ENCODE results near the gene TMEM151B. TPM values are rescaled to one million over a fixed set of nuclear protein-coding genes. Genes with fewer than 3 reads are reported as not detected.
"Not testable (repeated sequence)": the region's sequence is repeated elsewhere in the genome, so short reads cannot be mapped to it uniquely, and the experiment has no call there.

Gene TMEM151B
- total RNA-seq, 1 experiment from 2014 or later, result not detected

- Histone ChIP-seq H3K9me3 (replicated peaks) (no peaks in the 10 kb centered on the region), H3K27me3 (replicated peaks) (peaks cover 40% of the 10 kb centered on the region)
These were observed 63.7 kb downstream of the TMEM151B start for GRCh38 chr6:44333942-44334341.

DNA sequence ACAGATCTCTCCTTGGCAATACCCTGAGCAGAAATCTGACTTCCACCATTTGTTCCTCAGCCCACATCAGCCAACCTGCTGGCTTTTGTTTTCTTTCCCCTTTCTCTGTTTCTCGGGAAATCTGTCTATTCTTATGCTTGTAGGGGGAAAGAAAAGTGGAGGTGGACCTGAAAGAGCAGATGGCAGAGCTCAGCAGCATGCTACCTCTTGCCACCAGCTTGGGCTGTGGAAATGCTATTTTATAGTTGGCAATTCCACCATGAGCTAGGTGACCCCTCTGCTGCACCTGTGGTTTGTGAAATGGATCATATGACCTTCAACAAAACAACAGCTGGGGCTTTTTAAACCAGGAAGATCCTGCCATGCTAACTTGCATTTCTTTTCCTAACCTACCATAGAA is 65.4 kb downstream of the TMEM151B start:
- no peaks in the 10 kb centered on the region for H3K9me3 ChIP-seq (replicated peaks)
- H3K27me3 ChIP-seq (replicated peaks), result peaks cover 23% of the 10 kb centered on the region
- H3K4me3 ChIP-seq, result no peak overlapping the region
- H3K27ac ChIP-seq, result no peak overlapping the region
- H3K36me3 ChIP-seq, result no peaks in the 10 kb centered on the region
- no peak for DNase-seq (ENCODE audit: low read depth in 1 of 2, low spot score in 2 of 2)
- no peaks in the 10 kb centered on the region for H3K4me1 ChIP-seq (replicated peaks)

More at GRCh38 chr6:44333942-44334341, 63.7 kb downstream of the TMEM151B start:
- no peaks in the 10 kb centered on the region for H3K36me3 ChIP-seq
- no peak for DNase-seq (ENCODE audit: low read depth in 1 of 2, low spot score in 2 of 2)
- H3K4me1 ChIP-seq (replicated peaks), result no peaks in the 10 kb centered on the region
- H3K4me3 ChIP-seq, result no peak overlapping the region
- no peak overlapping the region for H3K27ac ChIP-seq

DNA sequence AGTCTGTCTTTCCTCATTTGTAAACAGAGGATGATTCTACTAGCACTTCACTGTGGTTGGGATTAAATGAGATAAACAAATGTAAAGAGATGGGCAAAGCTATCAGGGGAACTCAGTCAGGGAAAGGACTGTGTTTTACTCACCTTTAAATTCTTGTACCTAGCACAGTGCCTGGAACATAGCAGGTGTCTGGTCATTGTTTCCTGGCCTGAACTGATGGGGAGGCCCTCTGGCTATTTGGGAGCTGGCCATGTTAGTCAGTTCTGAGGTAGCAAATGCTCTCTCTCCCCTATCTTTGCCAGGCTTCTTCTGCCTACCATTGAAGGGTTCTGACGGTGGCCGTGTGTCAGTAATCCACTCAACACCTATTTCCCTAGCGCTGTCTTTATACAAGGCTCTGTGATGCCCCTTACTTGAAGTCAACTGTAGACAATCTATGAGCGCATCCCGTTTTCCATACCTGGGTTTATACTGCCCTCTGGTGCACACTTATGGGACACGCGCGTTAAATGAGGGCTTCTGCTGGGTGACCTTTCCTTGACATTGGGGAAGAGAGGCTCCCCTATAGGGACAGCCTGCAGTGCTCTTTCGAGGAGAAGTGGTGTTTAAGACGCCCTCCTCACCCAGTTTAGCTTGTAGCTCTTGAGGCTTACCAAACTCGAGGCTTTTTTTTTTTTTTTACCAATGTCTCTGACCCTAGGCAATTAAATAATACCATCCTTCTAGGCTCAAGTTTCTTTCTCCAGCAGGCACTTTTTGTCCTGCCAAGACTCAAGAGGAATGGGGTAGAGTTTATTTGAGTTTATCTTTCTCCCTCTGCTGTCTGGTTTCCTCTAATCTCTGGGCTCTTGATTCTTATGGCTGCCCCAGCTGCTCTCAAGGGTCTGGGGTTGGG is 68.2 kb downstream of the TMEM151B start:
- H3K27ac ChIP-seq, result no peak overlapping the region
- peaks cover 24% of the 10 kb centered on the region for H3K27me3 ChIP-seq (replicated peaks)
- DNase-seq (ENCODE audit: low read depth in 1 of 2, low spot score in 2 of 2), result peak; percentile 51 to 57
- no peaks in the 10 kb centered on the region for H3K9me3 ChIP-seq (replicated peaks)
- no peaks in the 10 kb centered on the region for H3K4me1 ChIP-seq (replicated peaks)
- H3K4me3 ChIP-seq, result no peak overlapping the region
- no peaks in the 10 kb centered on the region for H3K36me3 ChIP-seq

- H3K9me3 ChIP-seq (replicated peaks), result no peaks in the 10 kb centered on the region
- H3K4me3 ChIP-seq, result no peak overlapping the region
- H3K27ac ChIP-seq, result no peak overlapping the region
- DNase-seq (ENCODE audit: low read depth in 1 of 2, low spot score in 2 of 2), result no peak
- H3K4me1 ChIP-seq (replicated peaks), result no peaks in the 10 kb centered on the region
- H3K27me3 ChIP-seq (replicated peaks), result peaks cover 30% of the 10 kb centered on the region
- H3K36me3 ChIP-seq, result no peaks in the 10 kb centered on the region
These were observed 69.1 kb downstream of the TMEM151B start for GRCh38 chr6:44339301-44339700.

DNA sequence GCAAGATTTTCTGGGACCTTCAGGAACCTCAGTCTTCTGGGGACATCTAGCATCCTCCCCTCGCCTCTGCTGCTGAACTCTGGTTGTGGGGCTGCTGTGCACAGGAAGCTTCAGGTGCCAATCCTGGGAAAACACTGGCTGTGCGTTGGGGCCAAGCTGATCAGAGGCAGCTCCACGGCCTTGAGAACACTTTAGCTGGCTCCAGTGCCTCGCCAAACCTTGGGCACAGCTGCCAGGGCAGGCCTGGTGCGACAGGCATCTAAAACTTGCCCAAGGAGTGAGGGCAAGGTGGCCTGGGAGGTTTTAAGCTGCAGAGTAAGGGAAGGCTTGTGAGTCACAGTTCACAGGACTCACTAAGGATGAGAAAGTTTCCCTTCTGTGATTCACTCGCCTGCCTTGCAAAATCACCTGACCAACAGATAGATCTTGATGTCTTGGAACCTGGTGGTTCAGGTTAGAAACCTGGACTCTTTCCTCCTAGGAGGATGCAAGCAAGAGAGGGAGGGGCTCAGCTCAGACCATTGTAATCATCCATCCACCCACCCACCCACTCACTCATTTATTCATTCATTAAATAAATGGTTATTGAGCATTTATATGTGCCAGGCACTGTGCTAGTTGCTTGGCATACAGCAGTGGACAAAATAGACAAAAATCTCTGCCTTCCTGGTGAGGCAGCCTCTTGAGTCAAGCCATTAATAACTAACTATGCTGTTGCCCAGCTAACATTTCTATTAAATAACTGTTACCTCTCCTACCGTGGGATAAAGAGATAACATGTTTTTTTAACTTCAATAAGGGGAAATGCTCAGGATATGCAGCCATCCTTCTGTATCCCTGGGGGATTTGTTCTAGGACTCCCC is 69.7 kb downstream of the TMEM151B start:
- Histone ChIP-seq H3K27ac (no peak overlapping the region), H3K27me3 (replicated peaks) (peaks cover 36% of the 10 kb centered on the region), H3K4me1 (replicated peaks) (no peaks in the 10 kb centered on the region), H3K9me3 (replicated peaks) (no peaks in the 10 kb centered on the region), H3K4me3 (no peak overlapping the region), H3K36me3 (no peaks in the 10 kb centered on the region)
- no peak for DNase-seq (ENCODE audit: low read depth in 1 of 2, low spot score in 2 of 2)

DNA sequence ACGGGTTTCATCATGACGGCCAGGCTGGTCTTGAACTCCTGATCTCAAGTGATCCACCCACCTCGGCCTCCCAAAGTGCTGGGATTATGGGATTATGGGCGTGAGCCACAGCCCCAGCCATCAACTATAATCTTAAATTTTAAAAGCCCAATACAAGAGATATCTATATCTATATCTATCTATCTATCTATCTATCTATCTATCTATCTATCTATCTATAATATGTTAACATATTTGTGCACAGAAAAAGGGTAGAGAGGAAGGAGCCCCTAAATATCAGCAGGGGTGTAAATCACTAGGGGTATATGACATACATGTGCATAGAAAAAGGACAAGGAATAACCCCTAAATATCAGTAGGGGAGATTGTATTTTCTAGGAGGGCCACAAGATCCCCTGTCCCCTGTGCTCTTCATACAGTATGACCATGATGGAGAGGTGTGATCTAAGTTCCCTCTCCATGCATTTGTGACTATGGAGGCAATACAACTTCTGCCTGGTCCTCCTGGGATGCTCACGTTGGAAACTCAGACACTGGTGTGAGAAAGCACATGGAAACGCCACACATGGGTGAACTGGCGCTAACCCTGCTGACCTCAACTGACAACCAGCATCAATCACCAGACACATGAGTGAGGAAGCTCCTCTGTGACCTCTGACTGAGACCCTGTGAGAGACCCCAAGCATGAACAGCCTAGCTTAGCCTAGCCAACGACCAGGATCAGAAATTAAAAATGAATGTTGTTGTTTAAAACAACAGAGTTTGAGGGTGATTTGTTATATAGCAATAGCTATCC is 71.0 kb downstream of the TMEM151B start:
- Histone ChIP-seq H3K27me3 (replicated peaks) (peaks cover 41% of the 10 kb centered on the region), H3K27ac (no peak overlapping the region), H3K9me3 (replicated peaks) (no peaks in the 10 kb centered on the region), H3K4me1 (replicated peaks) (no peaks in the 10 kb centered on the region), H3K36me3 (no peaks in the 10 kb centered on the region), H3K4me3 (no peak overlapping the region)
- no peak for DNase-seq (ENCODE audit: low read depth in 1 of 2, low spot score in 2 of 2)

GRCh38 chr6:44342052-44342451 is 71.8 kb downstream of the TMEM151B start:
- no peaks in the 10 kb centered on the region for H3K9me3 ChIP-seq (replicated peaks)
- DNase-seq (ENCODE audit: low read depth in 1 of 2, low spot score in 2 of 2), result no peak
- no peak overlapping the region for H3K27ac ChIP-seq
- H3K4me3 ChIP-seq, result no peak overlapping the region
- H3K36me3 ChIP-seq, result no peaks in the 10 kb centered on the region
- no peaks in the 10 kb centered on the region for H3K4me1 ChIP-seq (replicated peaks)
- peaks cover 35% of the 10 kb centered on the region for H3K27me3 ChIP-seq (replicated peaks)

DNA sequence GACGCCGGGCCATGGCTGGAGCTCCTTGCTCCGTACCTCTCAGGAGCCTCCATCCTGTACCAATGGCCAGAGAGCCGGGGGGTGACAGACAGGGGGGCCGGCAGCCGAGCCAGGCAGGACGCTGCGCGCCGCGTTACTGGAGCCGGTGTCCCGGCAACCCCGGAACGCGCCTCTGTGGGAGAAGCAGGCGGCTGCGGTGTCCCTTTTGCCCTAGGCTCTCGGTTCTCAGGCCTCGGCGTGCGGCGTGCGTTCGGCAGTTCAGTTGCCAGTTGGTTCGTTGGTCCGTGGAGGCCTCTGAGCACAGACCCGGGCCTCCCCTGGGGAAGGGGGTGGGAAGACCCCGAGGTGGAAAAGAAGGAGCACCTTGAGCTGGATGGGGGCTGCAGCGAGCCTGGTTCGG is 72.2 kb downstream of the TMEM151B start, which contains the start of gene SPATS1:
SPATS1 (plus strand) TSS at position 162 of the 400 bp plus-strand sequence. CDS start 446 bp downstream, outside the sequence.
- no peaks in the 10 kb centered on the region for H3K36me3 ChIP-seq
- no peak within 1 kb of the TSS for H3K4me3 ChIP-seq
- H3K27ac ChIP-seq, result no peak within 1 kb of the TSS
- H3K4me1 ChIP-seq (replicated peaks), result no peaks in the 10 kb centered on the region
- DNase-seq (ENCODE audit: low read depth in 1 of 2, low spot score in 2 of 2), result no peak
- H3K27me3 ChIP-seq (replicated peaks), result peaks cover 35% of the 10 kb centered on the region
- no peaks in the 10 kb centered on the region for H3K9me3 ChIP-seq (replicated peaks)

- not testable (repeated sequence) for H3K4me1 ChIP-seq (replicated peaks); H3K9me3 ChIP-seq (replicated peaks); H3K36me3 ChIP-seq; DNase-seq (ENCODE audit: low read depth in 1 of 2, low spot score in 2 of 2); H3K4me3 ChIP-seq; H3K27ac ChIP-seq
- H3K27me3 ChIP-seq (replicated peaks), result peaks cover 32% of the 10 kb centered on the region
These were observed 76.6 kb downstream of the TMEM151B start for GRCh38 chr6:44346818-44347217.

- Histone ChIP-seq H3K4me3 (no peak overlapping the region), H3K27ac (no peak overlapping the region), H3K4me1 (replicated peaks) (no peaks in the 10 kb centered on the region), H3K9me3 (replicated peaks) (no peaks in the 10 kb centered on the region), H3K36me3 (no peaks in the 10 kb centered on the region), H3K27me3 (replicated peaks) (peaks cover 6% of the 10 kb centered on the region; the same call in 1 of the 2 replicates)
- DNase-seq (ENCODE audit: low read depth in 1 of 2, low spot score in 2 of 2), result no peak
These were observed 79.8 kb downstream of the TMEM151B start for GRCh38 chr6:44349904-44350649.

DNA sequence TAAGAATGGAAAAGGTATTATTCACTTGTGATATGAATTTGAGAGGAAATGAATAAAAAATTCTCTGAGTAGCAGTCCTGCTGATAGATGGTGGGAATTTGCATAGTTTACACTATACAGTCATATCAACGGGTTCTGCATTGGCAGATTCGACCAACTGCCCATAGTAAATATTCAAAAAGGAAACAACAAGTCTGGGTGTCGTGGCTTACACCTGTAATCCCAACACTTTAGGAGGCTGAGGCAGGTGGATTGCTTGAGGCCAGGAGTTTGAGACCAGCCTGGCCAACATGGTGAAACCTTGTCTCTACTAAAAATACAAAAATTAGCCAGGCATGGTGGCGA is 80.4 kb downstream of the TMEM151B start:
- not testable (repeated sequence) for H3K27ac ChIP-seq; H3K9me3 ChIP-seq (replicated peaks); H3K27me3 ChIP-seq (replicated peaks); H3K36me3 ChIP-seq; H3K4me3 ChIP-seq; DNase-seq (ENCODE audit: low read depth in 1 of 2, low spot score in 2 of 2); H3K4me1 ChIP-seq (replicated peaks)

- DNase-seq (ENCODE audit: low read depth in 1 of 2, low spot score in 2 of 2), result no peak
- Histone ChIP-seq H3K4me3 (no peak overlapping the region), H3K9me3 (replicated peaks) (no peaks in the 10 kb centered on the region), H3K27me3 (replicated peaks) (no peaks in the 10 kb centered on the region), H3K4me1 (replicated peaks) (no peaks in the 10 kb centered on the region), H3K36me3 (no peaks in the 10 kb centered on the region), H3K27ac (no peak overlapping the region)
These were observed 82.0 kb downstream of the TMEM151B start for GRCh38 chr6:44352259-44352658.

GRCh38 chr6:44353336-44353735 is 83.1 kb downstream of the TMEM151B start:
- H3K4me3 ChIP-seq, result no peak overlapping the region
- no peaks in the 10 kb centered on the region for H3K36me3 ChIP-seq
- no peak overlapping the region for H3K27ac ChIP-seq
- H3K4me1 ChIP-seq (replicated peaks), result no peaks in the 10 kb centered on the region
- DNase-seq (ENCODE audit: low read depth in 1 of 2, low spot score in 2 of 2), result peak in 1 of 2 experiments; percentile 3
- H3K27me3 ChIP-seq (replicated peaks), result 0 out of 2 replicates have a peak, but pooled peaks cover 2% of the 10 kb centered on the region
- H3K9me3 ChIP-seq (replicated peaks), result no peaks in the 10 kb centered on the region

Data from SJSA1 (cell line).